ENCODE data around the gene SLC35F3. TPM values are rescaled to one million over a fixed set of nuclear protein-coding genes. Genes with fewer than 3 reads are reported as not detected.

SLC35F3 gene
- polyA plus RNA-seq, 1 of the 3 experiments (the other 2 are of a cell fraction) = 0.87 TPM

GRCh38 chr1:234206651-234207284, 302.3 kb downstream of the SLC35F3 start (continued):
- TF ChIP-seq REST (IDR thresholded peaks at IDR 0.05; ENCODE audit: low read depth, low read length) (no peak), ZBTB33 (IDR thresholded peaks at IDR 0.05; ENCODE audit: borderline replicate concordance, low read depth) (no peak), FOXJ3 (CRISPR knock-in tag; IDR thresholded peaks at IDR 0.05) (no peak), TCF12 (IDR thresholded peaks at IDR 0.05) (peak; percentile 82), RAD21 (IDR thresholded peaks at IDR 0.05; ENCODE audit: low read length) (no peak), CHD2 (IDR thresholded peaks at IDR 0.05; ENCODE audit: low read length, partially characterized antibody) (no peak)

DNA sequence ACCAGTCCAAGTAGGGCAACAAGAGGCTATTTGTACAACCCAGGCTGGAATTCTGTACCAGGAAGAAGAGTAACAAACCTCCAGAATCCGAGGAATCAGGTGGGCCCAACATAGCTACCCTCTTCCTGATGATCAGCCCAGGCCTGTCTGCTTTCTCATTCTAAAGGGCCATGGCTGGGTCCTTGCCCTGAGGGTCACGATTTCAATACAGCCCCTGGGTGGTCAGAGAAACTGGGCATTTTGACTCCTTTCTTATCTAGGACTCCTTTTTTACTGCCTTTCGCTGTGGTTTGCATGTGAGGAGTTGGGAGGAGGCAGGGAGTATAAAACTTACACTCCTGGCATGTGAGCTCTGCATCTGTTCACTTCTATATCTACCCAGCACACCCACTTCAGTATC, 303.9 kb downstream of the SLC35F3 start:
- CTCF ChIA-PET = interaction anchor here (0.7 to 2.4 kb wide), 2 partner anchors 102 to 165 kb away, joined by 5 to 15 read pairs; partner anchors contain the start of gene COA6
- TF ChIP-seq USF2 (IDR thresholded peaks at IDR 0.05; ENCODE audit: borderline replicate concordance, low read depth, low read length) = no peak
- no peak for TF ChIP-seq RFX5 (IDR thresholded peaks at IDR 0.05; ENCODE audit: low read length)
- TF ChIP-seq SMC3 (IDR thresholded peaks at IDR 0.05; ENCODE audit: low read depth, low read length) = no peak
- TF ChIP-seq RXRA (IDR thresholded peaks at IDR 0.05; ENCODE audit: borderline replicate concordance, low read depth) = no peak
- no peak for TF ChIP-seq POLR2AphosphoS5 (IDR thresholded peaks at IDR 0.05; ENCODE audit: low read depth, low read length)
- no peak for TF ChIP-seq YY1 (IDR thresholded peaks at IDR 0.05; ENCODE audit: low read depth)
- TF ChIP-seq MAX (IDR thresholded peaks at IDR 0.05; ENCODE audit: low read depth) = no peak
- no peak for TF ChIP-seq TEAD4 (IDR thresholded peaks at IDR 0.05; ENCODE audit: borderline replicate concordance, insufficient read depth)
- no peak for TF ChIP-seq MEF2A (IDR thresholded peaks at IDR 0.05; ENCODE audit: borderline replicate concordance, low read depth)
- TF ChIP-seq REST (IDR thresholded peaks at IDR 0.05; ENCODE audit: low read depth, low read length) = no peak
- no peak for TF ChIP-seq TCF12 (IDR thresholded peaks at IDR 0.05)
- no peak for TF ChIP-seq FOXJ3 (CRISPR knock-in tag; IDR thresholded peaks at IDR 0.05)
- no peak for TF ChIP-seq GATA2 (CRISPR knock-in tag; IDR thresholded peaks at IDR 0.05)
- TF ChIP-seq, protein P1, sequence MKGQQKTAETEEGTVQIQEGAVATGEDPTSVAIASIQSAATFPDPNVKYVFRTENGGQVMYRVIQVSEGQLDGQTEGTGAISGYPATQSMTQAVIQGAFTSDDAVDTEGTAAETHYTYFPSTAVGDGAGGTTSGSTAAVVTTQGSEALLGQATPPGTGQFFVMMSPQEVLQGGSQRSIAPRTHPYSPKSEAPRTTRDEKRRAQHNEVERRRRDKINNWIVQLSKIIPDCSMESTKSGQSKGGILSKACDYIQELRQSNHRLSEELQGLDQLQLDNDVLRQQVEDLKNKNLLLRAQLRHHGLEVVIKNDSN (IDR thresholded peaks at IDR 0.05; ENCODE audit: borderline replicate concordance, low read depth) = no peak
- no peak for TF ChIP-seq EZH2phosphoT487 (IDR thresholded peaks at IDR 0.05; ENCODE audit: borderline replicate concordance, low read depth)
- Histone ChIP-seq H3F3A (replicated peaks; ENCODE audit: insufficient read depth) (peaks cover 12% of the 10 kb centered on the region), H3K9me3 (no peaks in the 10 kb centered on the region), H3K9ac (no peak overlapping the region; the same call in 1 of the 2 replicates), H2AFZ (ENCODE audit: low read depth) (no peak overlapping the region), H3K36me3 (replicated peaks in 1 of 2; ENCODE audit: control insufficient read depth in 1 of 2, insufficient read depth in 2 of 2, low read length in 1 of 2) (no peaks in the 10 kb centered on the region), H3K27ac (ENCODE audit: low read depth in 2 of 2, low read length in 1 of 2) (peak overlapping the region in 1 of 2 experiments; percentile 44; a peak in 2 of 4 replicates), H4K20me1 (ENCODE audit: insufficient read depth) (no peaks in the 10 kb centered on the region), H3K4me2 (no peak overlapping the region), H3K4me3 (ENCODE audit: low read depth in 2 of 2, low read length in 1 of 2) (no peak overlapping the region), H3K4me1 (ENCODE audit: control insufficient read depth in 1 of 2, insufficient read depth in 2 of 2, low read depth in 1 of 2, low read length in 1 of 2) (no peaks in the 10 kb centered on the region; a peak in 1 of 4 replicates), H3K79me2 (ENCODE audit: insufficient read depth) (no peaks in the 10 kb centered on the region), H3K9me2 (no peaks in the 10 kb centered on the region), H3K27me3 (ENCODE audit: insufficient read depth) (no peaks in the 10 kb centered on the region)
- 58% methylated on average over 3 of the region's 3 CpGs for WGBS (ENCODE audit: low lambda C conversion rate)
- POLR2A ChIA-PET = no interaction called here
- DNase-seq = no peak

All from SK-N-SH (cell line).